HCT116 (cell line): ENCODE data around the gene STIMATE. TPM values are rescaled to one million over a fixed set of nuclear protein-coding genes. Genes with fewer than 3 reads are reported as not detected.

ENCODE experiments used
- ATAC-seq: fragments of 200-7000 bp; cut with Tn5 transposase; 2 replicates; pipeline ENCODE4 v1.9.1; 2020; ENCODE audit warnings: mild to moderate bottlenecking, moderate library complexity
- BruUV-seq: library from RNA; stranded (reverse); fragments of 400-500 nt; replicated peaks from 2 replicates; lab custom pipeline; 2021; lab: Mats Ljungman, UMichigan
- CTCF ChIA-PET: fragments of 300-600 bp; sonication (Branson Sonifier 250); formaldehyde crosslinking; loops from one replicate; lab custom pipeline; 2021; ENCODE audit warnings: antibody characterized with exemption; lab: Charles Lee
- POLR2A ChIA-PET: fragments of 300-600, 350-600 bp; sonication (Branson Sonifier 250); formaldehyde crosslinking; loops from one replicate; lab custom pipeline; 2021; ENCODE audit warnings: antibody characterized with exemption; lab: Charles Lee
- RAD21 ChIA-PET, 2 experiments: fragments of 300-600 bp; sonication (Branson Sonifier 250); formaldehyde crosslinking; loops; one replicate each; lab custom pipeline; 2023; ENCODE audit warnings: low total read pairs in 2 of 2; ENCODE audit not compliant: uncharacterized antibody in 2 of 2, unreplicated experiment in 2 of 2, low non-redundant PET in 1 of 2; lab: Charles Lee
- DNase-seq: peaks from one replicate; pipeline ENCODE4 v3.0.0-alpha.2; 2010; ENCODE audit warnings: low read depth, low spot score
- H2AFZ ChIP-seq: fragments of 200-600 bp; shearing (Covaris generic), sonication (generic); 2 replicates; pipeline ENCODE4 v1.6.1; 2017; ENCODE audit warnings: low read depth, mixed run types, mixed read lengths, antibody characterized with exemption, low read length; ENCODE audit not compliant: poor library complexity, severe bottlenecking
- H3K27ac ChIP-seq: 2 replicates; pipeline ENCODE4 v1.5.1; 2012; ENCODE audit warnings: low read depth, low read length
- H3K27me3 ChIP-seq: fragments of 200-600 bp; sonication (generic); 2 replicates; pipeline ENCODE4 v1.6.1; 2016; ENCODE audit warnings: mixed run types, low read length, mixed read lengths; ENCODE audit not compliant: insufficient read depth
- H3K36me3 ChIP-seq, 2 experiments: fragments of 200-500 bp in 1 of 2; fragments of 200-600 bp in 1 of 2; sonication (Bioruptor generic) in 1 of 2; sonication (generic) in 1 of 2; 2 replicates each; pipeline versions ENCODE4 v1.5.1 to v1.6.1; 2014 to 2016; ENCODE audit warnings: low read length in 2 of 2, inconsistent platforms in 1 of 2, mixed read lengths in 1 of 2, mixed run types in 1 of 2; ENCODE audit not compliant: insufficient read depth in 2 of 2, control insufficient read depth in 1 of 2
- H3K4me1 ChIP-seq, 2 experiments: fragments of 200-600 bp in 1 of 2; sonication (generic) in 1 of 2; 2 replicates each; pipeline versions ENCODE4 v1.5.1 to v1.6.1; 2012 to 2017; ENCODE audit warnings: low read length in 2 of 2, inconsistent platforms in 1 of 2, mild to moderate bottlenecking in 1 of 2, mixed read lengths in 1 of 2, mixed run types in 1 of 2, moderate library complexity in 1 of 2; ENCODE audit not compliant: insufficient read depth in 2 of 2, control insufficient read depth in 1 of 2
- H3K4me2 ChIP-seq: fragments of 200-600 bp; sonication (generic); 2 replicates; pipeline ENCODE4 v1.6.1; 2017; ENCODE audit warnings: mixed run types, low read length, mixed read lengths
- H3K4me3 ChIP-seq, 2 experiments: fragments of 200-600 bp in 1 of 2; sonication (generic) in 1 of 2; replicated peaks in 1 of 2; 2 replicates each; pipeline ENCODE4 v1.5.1; 2011 to 2016; ENCODE audit warnings: low read length in 2 of 2, control low read depth in 1 of 2, low read depth in 1 of 2, mild to moderate bottlenecking in 1 of 2, mixed read lengths in 1 of 2, mixed run types in 1 of 2
- H3K79me2 ChIP-seq: fragments of 200-600 bp; sonication (generic); 2 replicates; pipeline ENCODE4 v1.6.1; 2017; ENCODE audit warnings: mild to moderate bottlenecking, mixed run types, low read length, moderate library complexity, mixed read lengths; ENCODE audit not compliant: insufficient read depth
- H3K9ac ChIP-seq: fragments of 200-600 bp; sonication (generic); 2 replicates; pipeline ENCODE4 v1.6.1; 2016; ENCODE audit warnings: low read length, mixed read lengths
- H3K9me2 ChIP-seq: fragments of 200-600 bp; sonication (generic), shearing (Covaris generic); 2 replicates; pipeline ENCODE4 v1.6.1; 2017; ENCODE audit warnings: mixed run types, mild to moderate bottlenecking, moderate library complexity; ENCODE audit not compliant: insufficient read depth
- H3K9me3 ChIP-seq, 2 experiments: fragments of 200-500 bp in 1 of 2; fragments of 200-600 bp in 1 of 2; sonication (Bioruptor generic) in 1 of 2; sonication (generic) in 1 of 2; 2 replicates each; pipeline ENCODE4 v1.6.1; 2014 to 2017; ENCODE audit warnings: low read length in 2 of 2, mixed read lengths in 2 of 2, inconsistent platforms in 1 of 2, low read depth in 1 of 2, mild to moderate bottlenecking in 1 of 2, mixed run types in 1 of 2, moderate library complexity in 1 of 2; ENCODE audit not compliant: control insufficient read depth in 1 of 2, insufficient read depth in 1 of 2
- H4K20me1 ChIP-seq: fragments of 200-600 bp; sonication (generic), shearing (Covaris generic); 2 replicates; pipeline ENCODE4 v1.6.1; 2017; ENCODE audit warnings: mixed run types, mild to moderate bottlenecking, moderate library complexity; ENCODE audit not compliant: insufficient read depth
- ATF3 ChIP-seq: IDR thresholded peaks from 2 replicates; pipeline ENCODE4 v1.6.1; 2012
- CEBPB ChIP-seq: IDR thresholded peaks from 2 replicates; pipeline ENCODE4 v1.6.1; 2012; ENCODE audit warnings: low read depth
- ELF1 ChIP-seq: IDR thresholded peaks from 2 replicates; pipeline ENCODE4 v1.6.1; 2012; ENCODE audit warnings: low read depth, borderline replicate concordance
- EZH2phosphoT487 ChIP-seq: fragments of 200-600 bp; IDR thresholded peaks from 2 replicates; pipeline ENCODE4 v1.6.1; 2018; ENCODE audit warnings: antibody characterized with exemption, borderline replicate concordance
- FOSL1 ChIP-seq: IDR thresholded peaks from 2 replicates; pipeline ENCODE4 v1.6.1; 2012; ENCODE audit warnings: low read depth
- POLR2AphosphoS5 ChIP-seq: IDR thresholded peaks from 2 replicates; pipeline ENCODE4 v1.6.1; 2011; ENCODE audit warnings: mild to moderate bottlenecking, low read depth, low read length, moderate library complexity
- TCF7L2 ChIP-seq: IDR thresholded peaks from 2 replicates; pipeline ENCODE4 v1.7.0; 2011; ENCODE audit warnings: borderline replicate concordance, inconsistent platforms; ENCODE audit not compliant: insufficient read depth, insufficient read length; ENCODE audit errors: extremely low read depth
- YY1 ChIP-seq: IDR thresholded peaks from 2 replicates; pipeline ENCODE4 v1.6.1; 2011; ENCODE audit warnings: low read length, low read depth, moderate library complexity, mild to moderate bottlenecking; ENCODE audit not compliant: insufficient replicate concordance; ENCODE audit errors: extremely low read depth
- intact Hi-C: fragments of 100-400 bp; cut with micrococcal nuclease; formaldehyde crosslinking; loops from 2 replicates; pipeline ENCODE4 v1.10.0; 2022
- total RNA-seq: library from RNA; stranded (reverse); gene quantifications from one replicate; pipeline ENCODE4 v1.2.1, GENCODE V29; 2021; ENCODE audit not compliant: unreplicated experiment
- TF ChIP-seq, protein P1 (sequence below), 3 experiments: fragments of 200-600 bp in 1 of 3; sonication (generic) in 1 of 3; IDR thresholded peaks in 2 of 3; conservative IDR thresholded peaks in 1 of 3; 2 replicates each; pipeline ENCODE4 v1.5.1; 2012 to 2017; ENCODE audit warnings: low read depth in 2 of 3, low read length in 2 of 3, antibody characterized with exemption in 1 of 3, borderline replicate concordance in 1 of 3, control low read depth in 1 of 3, mild to moderate bottlenecking in 1 of 3, mixed read lengths in 1 of 3, mixed run types in 1 of 3, moderate library complexity in 1 of 3; ENCODE audit not compliant: insufficient read depth in 1 of 3

Gene STIMATE
- total RNA-seq, 1 experiment from 2014 or later: 20.2 TPM

GRCh38 chr3:52796411-52796810, 100.9 kb downstream of the STIMATE start (continued):
- no peak for TF ChIP-seq POLR2AphosphoS5
- TF ChIP-seq, protein P1, sequence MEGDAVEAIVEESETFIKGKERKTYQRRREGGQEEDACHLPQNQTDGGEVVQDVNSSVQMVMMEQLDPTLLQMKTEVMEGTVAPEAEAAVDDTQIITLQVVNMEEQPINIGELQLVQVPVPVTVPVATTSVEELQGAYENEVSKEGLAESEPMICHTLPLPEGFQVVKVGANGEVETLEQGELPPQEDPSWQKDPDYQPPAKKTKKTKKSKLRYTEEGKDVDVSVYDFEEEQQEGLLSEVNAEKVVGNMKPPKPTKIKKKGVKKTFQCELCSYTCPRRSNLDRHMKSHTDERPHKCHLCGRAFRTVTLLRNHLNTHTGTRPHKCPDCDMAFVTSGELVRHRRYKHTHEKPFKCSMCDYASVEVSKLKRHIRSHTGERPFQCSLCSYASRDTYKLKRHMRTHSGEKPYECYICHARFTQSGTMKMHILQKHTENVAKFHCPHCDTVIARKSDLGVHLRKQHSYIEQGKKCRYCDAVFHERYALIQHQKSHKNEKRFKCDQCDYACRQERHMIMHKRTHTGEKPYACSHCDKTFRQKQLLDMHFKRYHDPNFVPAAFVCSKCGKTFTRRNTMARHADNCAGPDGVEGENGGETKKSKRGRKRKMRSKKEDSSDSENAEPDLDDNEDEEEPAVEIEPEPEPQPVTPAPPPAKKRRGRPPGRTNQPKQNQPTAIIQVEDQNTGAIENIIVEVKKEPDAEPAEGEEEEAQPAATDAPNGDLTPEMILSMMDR (IDR thresholded peaks at IDR 0.05 in 2 of 3, conservative IDR thresholded peaks at IDR 0.05 in 1 of 3; ENCODE audit: borderline replicate concordance in 1 of 3, insufficient read depth in 1 of 3, low read depth in 2 of 3, low read length in 2 of 3): no peak

DNA sequence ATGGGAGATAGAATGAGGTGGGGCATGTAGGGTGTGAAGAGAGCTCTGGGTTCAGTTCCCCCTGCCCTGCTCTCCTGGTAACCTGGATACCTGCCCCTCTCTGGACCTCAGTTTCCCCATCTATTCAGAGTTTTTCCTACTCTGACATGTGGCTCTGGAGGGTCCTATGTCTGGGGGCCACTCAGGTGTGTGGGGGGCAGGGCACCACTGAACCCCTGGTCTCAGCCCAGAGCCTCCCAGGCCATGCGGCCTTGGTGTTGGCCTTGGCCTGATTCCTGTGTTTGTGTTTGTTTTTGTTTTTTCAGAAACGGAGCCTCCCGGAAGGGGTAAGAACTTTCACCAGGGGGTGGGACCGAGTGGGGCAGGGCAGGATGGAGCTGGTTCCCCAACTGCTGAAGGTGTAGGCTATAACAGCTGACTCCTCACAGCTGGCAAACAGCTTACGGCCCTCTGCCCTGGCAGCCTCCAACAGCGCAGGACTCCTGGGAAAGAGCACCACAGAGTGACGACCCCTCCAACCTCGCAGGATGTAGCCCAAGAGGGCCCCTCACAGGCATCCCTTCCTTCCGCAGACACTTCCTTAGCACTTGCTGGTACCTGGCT, 101.9 kb downstream of the STIMATE start:
- POLR2A ChIA-PET: no interaction called here
- no peak overlapping the region for H3K4me3 ChIP-seq
- H3K27ac ChIP-seq: no peak overlapping the region
- intact Hi-C loops: no loop called here
- no peak for ATAC-seq
- no peaks in the 10 kb centered on the region for H3K79me2 ChIP-seq
- RAD21 ChIA-PET: no interaction called here
- TF ChIP-seq TCF7L2 (no peak), ATF3 (no peak), ELF1 (no peak), YY1 (no peak), CEBPB (no peak), EZH2phosphoT487 (no peak), FOSL1 (no peak)
- no peaks in the 10 kb centered on the region for H4K20me1 ChIP-seq
- BruUV-seq: no TSS peak
- no peak overlapping the region for H3K4me2 ChIP-seq
- DNase-seq: no peak
- H3K27me3 ChIP-seq: no peaks in the 10 kb centered on the region
- H3K36me3 ChIP-seq: no peaks in the 10 kb centered on the region
- H3K9me2 ChIP-seq: no peaks in the 10 kb centered on the region
- no peak overlapping the region for H3K9ac ChIP-seq
- H3K4me1 ChIP-seq: peaks cover 0 to 7% of the 10 kb centered on the region in 2 experiments; a peak in 1 of 4 replicates
- no peak overlapping the region for H2AFZ ChIP-seq
- H3K9me3 ChIP-seq: no peaks in the 10 kb centered on the region
- CTCF ChIA-PET: no interaction called here
